Testis (tissue), 2 donors: Measurements from ENCODE around the gene NAE1.

ENCODE experiments used
- POLR2A ChIP-seq: fragments of 450-650 bp; IDR thresholded peaks from one replicate; pipeline ENCODE4 v1.6.1; 2017; ENCODE audit warnings: antibody characterized with exemption, mild to moderate bottlenecking, moderate library complexity
- TF ChIP-seq, protein P1 (sequence below), 3 experiments: fragments of 450-650 bp in 2 of 3; fragments of 200-600 bp in 1 of 3; sonication (generic) in 1 of 3; IDR thresholded peaks; one replicate each; pipeline ENCODE4 v1.5.1; 2016 to 2019; ENCODE audit warnings: antibody characterized with exemption in 3 of 3, mild to moderate bottlenecking in 2 of 3, moderate library complexity in 1 of 3

- TF ChIP-seq, protein P1, sequence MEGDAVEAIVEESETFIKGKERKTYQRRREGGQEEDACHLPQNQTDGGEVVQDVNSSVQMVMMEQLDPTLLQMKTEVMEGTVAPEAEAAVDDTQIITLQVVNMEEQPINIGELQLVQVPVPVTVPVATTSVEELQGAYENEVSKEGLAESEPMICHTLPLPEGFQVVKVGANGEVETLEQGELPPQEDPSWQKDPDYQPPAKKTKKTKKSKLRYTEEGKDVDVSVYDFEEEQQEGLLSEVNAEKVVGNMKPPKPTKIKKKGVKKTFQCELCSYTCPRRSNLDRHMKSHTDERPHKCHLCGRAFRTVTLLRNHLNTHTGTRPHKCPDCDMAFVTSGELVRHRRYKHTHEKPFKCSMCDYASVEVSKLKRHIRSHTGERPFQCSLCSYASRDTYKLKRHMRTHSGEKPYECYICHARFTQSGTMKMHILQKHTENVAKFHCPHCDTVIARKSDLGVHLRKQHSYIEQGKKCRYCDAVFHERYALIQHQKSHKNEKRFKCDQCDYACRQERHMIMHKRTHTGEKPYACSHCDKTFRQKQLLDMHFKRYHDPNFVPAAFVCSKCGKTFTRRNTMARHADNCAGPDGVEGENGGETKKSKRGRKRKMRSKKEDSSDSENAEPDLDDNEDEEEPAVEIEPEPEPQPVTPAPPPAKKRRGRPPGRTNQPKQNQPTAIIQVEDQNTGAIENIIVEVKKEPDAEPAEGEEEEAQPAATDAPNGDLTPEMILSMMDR (IDR thresholded peaks at IDR 0.05): no peak
- no peak for TF ChIP-seq POLR2A
These were observed 26.7 kb upstream of the NAE1 start for GRCh38 chr16:66857437-66857836.
